Kidney glomerular epithelial cell (primary cell): ENCODE data around the gene GTF2A1.

ENCODE experiments used
- DNase-seq: peaks from one replicate; lab custom pipeline; 2025; lab: John Stamatoyannopoulos, UW

The GTF2A1 gene

GRCh38 chr14:81177225-81177624 is 43.5 kb downstream of the GTF2A1 start:
- DNase-seq = no peak

GRCh38 chr14:81176241-81176640 is 44.5 kb downstream of the GTF2A1 start:
- DNase-seq = no peak

DNA sequence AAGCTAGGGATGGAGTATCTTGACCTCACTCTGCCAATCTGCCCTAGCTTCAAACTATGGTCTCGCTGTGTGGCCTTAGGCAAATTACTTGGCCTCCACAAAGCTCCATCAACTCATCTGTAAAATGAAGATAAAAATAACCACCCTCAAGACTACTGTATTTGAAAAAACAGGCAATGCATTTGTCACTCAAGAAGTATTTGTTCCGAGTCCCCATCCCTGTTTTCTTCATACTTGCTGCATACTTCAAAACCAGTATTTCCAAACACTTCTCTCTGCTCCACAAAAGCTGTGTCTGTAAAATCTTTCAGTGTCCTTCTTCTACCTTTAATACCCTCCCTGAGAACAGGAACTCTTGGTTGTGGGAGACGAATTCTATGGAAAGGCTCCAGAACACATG is 47.9 kb downstream of the GTF2A1 start:
- no peak for DNase-seq

GRCh38 chr14:81172353-81172752 is 48.4 kb downstream of the GTF2A1 start:
- peak; percentile 10 for DNase-seq

GRCh38 chr14:81170829-81171195 is 49.9 kb downstream of the GTF2A1 start:
- no peak for DNase-seq

DNA sequence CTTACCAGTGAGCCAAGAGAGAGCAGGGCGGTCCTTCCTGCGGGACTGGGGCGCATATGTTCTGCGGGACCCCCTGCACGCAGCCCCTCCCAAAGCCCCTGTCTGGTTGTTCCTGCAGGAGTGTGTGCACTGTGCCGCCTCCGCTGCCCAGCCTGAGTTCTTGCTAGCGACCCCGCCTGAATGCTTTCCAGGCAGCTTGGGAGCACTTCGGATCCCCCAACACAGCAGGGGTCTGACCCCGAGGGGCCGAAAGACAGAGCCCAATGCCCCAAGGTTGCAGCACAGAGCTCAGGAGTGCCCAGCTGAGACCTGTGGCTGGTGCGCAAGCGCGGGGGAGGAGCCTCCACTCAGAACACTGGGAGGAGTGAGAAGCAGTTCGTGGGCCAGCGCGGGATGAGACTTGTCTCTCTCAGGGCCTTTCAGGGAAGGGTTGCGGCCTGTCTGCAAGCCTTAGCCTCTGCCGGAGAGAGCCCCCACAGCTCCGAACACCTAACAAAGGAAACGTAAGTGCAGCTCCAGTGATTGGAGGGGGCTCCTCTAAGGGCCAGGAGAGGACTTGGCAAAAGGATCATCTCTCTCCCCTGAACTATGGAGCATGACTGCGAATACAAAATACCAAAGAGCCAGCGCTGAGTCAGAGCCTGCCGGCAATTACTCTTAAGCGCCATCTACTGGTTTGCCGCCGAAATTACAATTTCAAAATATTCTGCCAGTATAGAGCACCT is 50.5 kb downstream of the GTF2A1 start:
- peak; percentile 93 for DNase-seq

- peak; percentile 14 for DNase-seq
These were observed 51.1 kb downstream of the GTF2A1 start for GRCh38 chr14:81169711-81170103.

DNA sequence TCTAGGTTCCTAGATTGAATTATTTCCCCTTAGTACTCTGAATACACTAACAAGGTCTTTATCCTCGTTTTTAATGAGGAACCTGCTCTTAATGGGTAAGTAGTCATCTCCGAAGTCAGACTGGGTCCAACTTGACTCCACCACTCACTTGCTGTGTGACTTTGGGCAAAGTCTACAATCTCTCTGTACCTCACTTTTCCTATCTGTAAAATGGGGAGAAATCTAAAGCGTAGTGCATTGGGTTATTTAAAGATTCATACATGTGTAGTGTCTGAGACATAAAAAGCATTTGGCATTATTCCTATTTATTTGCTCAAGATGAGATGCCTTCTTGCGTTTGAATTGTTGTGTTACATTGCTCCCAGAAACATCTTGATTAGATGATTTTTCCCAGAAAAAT is 51.5 kb downstream of the GTF2A1 start:
- no peak for DNase-seq

GRCh38 chr14:81166121-81166520 is 54.6 kb downstream of the GTF2A1 start:
- DNase-seq = no peak

DNA sequence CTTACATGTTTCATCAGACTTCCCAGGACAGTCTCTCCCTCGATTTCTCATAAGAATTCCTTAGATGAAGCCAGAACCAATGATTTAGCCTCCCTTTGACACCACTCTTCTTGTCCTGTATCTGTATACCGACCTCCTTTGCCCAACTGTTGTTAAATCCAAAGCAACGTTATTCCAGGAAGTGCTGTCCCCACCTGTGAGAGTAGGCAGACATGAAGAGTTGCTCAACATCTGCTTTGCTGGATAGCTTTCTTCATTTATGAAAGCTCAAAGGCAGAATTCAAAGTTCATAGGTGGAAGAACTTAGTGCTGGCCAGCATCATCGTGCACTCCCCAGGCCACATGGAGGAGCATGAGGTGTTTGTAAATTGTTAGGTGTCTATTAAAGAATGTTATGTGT is 55.6 kb downstream of the GTF2A1 start:
- DNase-seq = no peak

GRCh38 chr14:81164167-81164774 is 56.5 kb downstream of the GTF2A1 start:
- DNase-seq = peak; percentile 89

DNA sequence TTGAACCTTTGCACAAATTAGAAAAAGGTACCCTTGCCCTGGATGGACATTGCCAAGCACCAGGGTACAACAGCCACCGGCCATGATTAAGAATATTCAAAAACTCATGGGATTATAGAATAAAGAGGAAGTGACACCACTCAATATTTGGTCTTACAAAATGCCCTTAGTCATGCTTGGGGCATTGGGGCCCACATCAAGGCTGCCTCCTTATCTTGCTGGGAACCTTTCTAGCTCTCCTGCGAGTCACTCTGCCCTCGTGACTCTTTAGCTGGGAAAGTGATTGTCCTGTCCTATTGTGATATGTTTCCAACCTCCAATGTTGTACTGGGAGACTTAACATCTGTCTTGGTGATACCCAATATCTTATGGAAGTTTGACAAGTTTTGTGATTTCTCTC is 57.8 kb downstream of the GTF2A1 start:
- DNase-seq = no peak

DNA sequence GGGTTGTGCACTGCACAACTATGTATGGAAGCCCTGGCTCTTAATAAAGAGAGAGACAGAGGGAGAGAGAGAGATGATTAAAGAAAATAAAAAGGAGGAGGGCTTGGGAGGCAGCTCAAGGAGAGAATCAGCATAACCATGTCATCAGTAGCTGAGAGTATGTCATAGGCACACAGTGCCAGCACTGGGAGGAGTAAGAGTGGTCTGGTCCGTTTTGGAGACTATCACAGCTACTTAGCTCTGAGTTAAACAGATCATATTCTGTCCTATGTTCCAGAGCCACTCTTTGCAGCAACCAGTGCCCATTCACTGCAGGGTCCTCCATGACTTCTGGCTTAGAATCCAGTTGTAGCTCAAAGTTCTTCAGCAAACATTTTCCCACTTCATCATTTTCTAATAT is 59.0 kb downstream of the GTF2A1 start:
- no peak for DNase-seq

DNA sequence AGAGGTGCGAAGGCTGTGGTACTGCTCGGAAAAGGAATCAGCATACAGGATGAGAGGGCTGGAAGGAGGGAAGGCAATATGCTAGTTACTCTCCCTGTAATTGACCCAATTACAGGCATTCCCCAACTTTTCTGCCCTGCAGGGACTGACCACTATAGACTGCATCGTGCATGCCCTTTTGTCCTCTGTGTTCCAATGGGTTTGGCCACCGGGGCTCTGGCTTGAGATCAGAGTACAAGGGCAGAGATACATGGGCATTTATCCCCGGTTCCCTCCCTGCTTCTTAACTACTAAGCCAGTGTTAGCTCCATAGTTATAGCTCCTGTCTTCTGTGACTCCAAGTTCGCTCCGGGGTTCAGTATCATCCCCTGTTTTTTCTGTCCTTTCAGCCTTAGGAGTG is 59.7 kb downstream of the GTF2A1 start:
- no peak for DNase-seq

- DNase-seq = no peak
These were observed 63.3 kb downstream of the GTF2A1 start for GRCh38 chr14:81157431-81157830.

DNA sequence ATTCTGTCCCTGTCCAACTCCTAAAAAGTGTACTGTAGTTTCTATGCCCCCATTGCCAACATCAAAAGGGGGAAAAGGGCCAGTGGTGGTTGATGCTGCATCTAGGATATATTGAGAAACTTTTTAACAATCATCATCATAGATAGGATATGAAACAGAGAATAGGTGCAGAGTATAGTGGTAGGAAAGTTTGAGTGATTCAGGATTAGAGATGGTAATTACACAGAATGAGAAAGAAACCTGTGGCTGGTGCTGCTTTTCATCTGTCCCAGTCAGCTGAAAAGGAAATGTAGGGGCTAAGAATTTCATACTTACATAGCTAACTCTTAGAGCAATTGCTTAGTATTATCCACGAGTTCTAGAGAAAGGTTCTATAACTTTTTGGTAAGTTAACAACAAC is 67.6 kb downstream of the GTF2A1 start:
- DNase-seq = no peak

DNA sequence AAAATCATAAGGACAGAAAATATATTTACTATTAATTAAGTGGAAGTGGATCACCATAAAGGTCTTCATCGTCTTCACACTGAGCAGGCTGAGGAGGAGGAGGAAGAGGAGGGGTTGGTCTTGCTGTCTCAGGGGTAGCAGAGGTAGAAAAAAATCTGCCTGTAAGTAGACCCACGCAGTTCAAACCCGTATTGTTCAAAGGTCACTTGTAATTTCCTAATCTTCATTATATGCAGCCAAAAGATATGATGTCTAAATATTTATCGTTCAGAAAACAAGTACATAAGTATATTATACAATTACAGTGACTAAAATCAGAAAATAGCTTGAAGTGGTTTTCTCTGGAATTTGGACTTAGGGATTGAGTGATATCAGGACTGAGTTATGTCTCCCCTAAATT is 72.1 kb downstream of the GTF2A1 start:
- no peak for DNase-seq

DNA sequence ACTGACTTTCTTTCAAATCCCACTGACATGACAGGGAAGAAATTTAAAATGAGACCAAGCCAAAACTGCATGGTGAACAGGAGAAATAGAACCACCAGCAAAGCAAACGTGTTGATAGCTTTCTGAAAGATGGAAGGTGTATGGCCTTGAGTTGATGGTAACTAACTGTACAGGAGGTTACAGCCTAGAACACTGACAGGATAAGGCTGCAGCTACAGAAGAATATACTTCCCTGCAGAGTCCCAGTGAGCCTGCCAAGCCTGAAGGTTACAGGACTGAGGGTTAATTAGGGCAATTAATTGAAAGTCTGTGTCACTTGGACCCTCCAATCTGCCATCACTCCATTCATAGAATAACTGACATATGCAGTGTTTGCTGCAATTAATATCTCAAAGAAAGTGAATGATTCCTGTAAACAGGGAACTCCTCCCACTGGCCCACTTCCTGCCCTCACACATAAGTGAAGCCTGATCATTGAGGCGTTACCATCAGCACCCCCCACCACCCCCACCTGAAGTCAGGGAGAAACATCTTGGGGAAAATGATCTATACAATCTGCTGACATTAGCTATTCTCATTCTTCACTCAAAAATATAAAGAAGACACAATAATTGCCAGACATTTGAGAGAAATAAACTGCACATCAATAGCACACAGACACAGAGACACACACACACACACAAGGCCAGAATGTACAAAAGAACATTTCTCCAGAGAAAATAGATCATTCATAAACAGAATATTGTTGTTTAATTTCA is 73.4 kb downstream of the GTF2A1 start:
- DNase-seq = no peak

GRCh38 chr14:81144824-81145603 is 75.7 kb downstream of the GTF2A1 start:
- DNase-seq = peak; percentile 42

- no peak for DNase-seq
These were observed 77.0 kb downstream of the GTF2A1 start for GRCh38 chr14:81143793-81144192.

GRCh38 chr14:81141426-81141825 is 79.3 kb downstream of the GTF2A1 start:
- DNase-seq = no peak

DNA sequence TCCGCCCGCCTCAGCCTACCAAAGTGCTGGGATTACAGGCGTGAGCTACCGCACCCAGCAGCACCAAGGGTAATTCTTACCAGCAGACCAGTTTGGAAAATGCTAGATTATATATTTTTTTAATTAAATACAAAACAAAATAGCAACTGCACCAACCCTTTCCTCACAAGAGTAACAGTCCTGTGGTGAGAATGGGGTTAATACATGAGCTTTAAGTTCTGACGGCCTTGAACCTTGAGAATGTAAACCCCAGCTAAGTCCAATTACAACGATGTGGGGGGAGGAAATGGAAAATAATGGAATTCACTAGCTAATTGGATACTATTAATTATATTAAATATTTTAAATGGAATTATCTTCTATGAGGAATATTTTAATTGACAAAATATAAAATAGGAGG is 82.3 kb downstream of the GTF2A1 start:
- no peak for DNase-seq

DNA sequence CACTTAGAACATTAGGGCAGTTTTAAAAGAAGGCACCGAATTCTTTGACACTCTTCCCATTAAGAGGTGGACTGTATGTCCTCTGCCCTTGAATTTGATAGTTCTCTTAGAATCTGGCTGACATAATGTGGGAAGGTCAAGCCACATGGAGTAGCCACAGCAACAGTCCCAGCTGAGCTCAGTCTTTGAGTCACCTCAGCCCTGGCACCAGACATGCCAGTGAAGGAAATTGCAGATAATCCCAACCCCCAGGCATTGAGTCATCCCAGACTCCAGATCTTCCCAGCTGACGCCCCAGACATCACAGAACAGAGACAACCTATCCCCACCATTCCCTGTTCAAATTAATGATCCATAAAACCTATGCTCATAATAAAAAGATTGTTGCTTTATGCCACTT is 83.4 kb downstream of the GTF2A1 start:
- DNase-seq = peak; percentile 96
